ENCODE measurements around the gene ZNF138.

DNA sequence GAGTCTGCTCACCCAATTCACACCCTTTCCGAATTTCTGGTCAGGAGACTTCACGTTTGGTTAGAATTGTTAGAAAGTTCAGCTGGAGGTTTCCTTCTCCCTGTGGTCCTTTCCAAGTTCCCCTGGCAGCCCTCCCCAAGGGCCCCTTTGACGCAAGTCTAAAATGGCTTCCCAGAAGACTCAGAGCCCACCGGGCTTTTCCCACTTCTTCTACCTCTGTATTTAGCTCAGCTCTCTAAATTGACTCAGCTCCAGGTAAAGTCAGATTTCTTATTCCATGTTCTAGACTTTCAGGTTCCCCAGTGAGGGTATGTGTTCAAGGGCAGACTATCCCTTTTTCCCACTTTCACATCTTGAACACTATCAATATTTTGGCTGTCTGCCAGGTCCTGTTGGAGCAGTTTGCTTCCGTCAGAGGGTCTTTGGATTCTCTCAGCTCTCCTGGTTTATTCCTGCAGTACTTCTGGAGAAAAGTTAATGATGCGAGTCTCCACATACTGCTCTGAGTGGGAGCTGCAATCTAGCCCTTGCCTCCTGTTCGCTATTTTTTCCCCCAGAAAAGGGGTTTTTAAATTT, 55.8 kb downstream of the ZNF138 start:
- TF ChIP-seq ZNF121 (tag by site-specific recombination; IDR thresholded peaks at IDR 0.05), result no peak
- TF ChIP-seq ZNF169 (tag by site-specific recombination; IDR thresholded peaks at IDR 0.05), result no peak
- TF ChIP-seq ZNF530 (tag by site-specific recombination; IDR thresholded peaks at IDR 0.05; ENCODE audit: low read depth), result no peak
- TF ChIP-seq ZNF701 (tag by site-specific recombination; IDR thresholded peaks at IDR 0.05), result no peak
- no peak for TF ChIP-seq MYNN (tag by site-specific recombination; IDR thresholded peaks at IDR 0.05; ENCODE audit: borderline replicate concordance)
- TF ChIP-seq, protein P1, sequence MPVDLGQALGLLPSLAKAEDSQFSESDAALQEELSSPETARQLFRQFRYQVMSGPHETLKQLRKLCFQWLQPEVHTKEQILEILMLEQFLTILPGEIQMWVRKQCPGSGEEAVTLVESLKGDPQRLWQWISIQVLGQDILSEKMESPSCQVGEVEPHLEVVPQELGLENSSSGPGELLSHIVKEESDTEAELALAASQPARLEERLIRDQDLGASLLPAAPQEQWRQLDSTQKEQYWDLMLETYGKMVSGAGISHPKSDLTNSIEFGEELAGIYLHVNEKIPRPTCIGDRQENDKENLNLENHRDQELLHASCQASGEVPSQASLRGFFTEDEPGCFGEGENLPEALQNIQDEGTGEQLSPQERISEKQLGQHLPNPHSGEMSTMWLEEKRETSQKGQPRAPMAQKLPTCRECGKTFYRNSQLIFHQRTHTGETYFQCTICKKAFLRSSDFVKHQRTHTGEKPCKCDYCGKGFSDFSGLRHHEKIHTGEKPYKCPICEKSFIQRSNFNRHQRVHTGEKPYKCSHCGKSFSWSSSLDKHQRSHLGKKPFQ (tag by site-specific recombination; IDR thresholded peaks at IDR 0.05), result no peak

Measured in HEK293 (cell line).